GM21390 (cell line): ENCODE results near the gene DENND6B.

Experiments used
- ATAC-seq: cut with Tn5 transposase; IDR thresholded peaks from one replicate; pipeline ENCODE4 v1.9.1; 2021; ENCODE audit not compliant: unreplicated experiment

Gene DENND6B

GRCh38 chr22:50259302-50259701 lies 67.5 kb downstream of the DENND6B start:
- no peak for ATAC-seq
